Upper lobe of left lung (tissue), 6 donors: ENCODE measurements around the gene TMEM97. TPM values are rescaled to one million over a fixed set of nuclear protein-coding genes. Genes with fewer than 3 reads are reported as not detected.

Source experiments
- ATAC-seq, 2 donors: fragments of 200-7000 bp; cut with Tn5 transposase; one replicate each; pipeline ENCODE4 v1.9.1; 2022; ENCODE audit warnings: mild to moderate bottlenecking in 2 of 2, moderate library complexity in 2 of 2; ENCODE audit not compliant: low FRiP score in 2 of 2
- DNase-seq, 2 donors: peaks; one replicate each; pipeline ENCODE4 v3.0.0-alpha.2; 2019 to 2020
- H3K27ac ChIP-seq, 4 donors: fragments of 200-600 bp; sonication (generic); one replicate each; pipeline ENCODE4 v1.5.1; 2016 to 2019
- H3K27me3 ChIP-seq, 4 donors: fragments of 200-600 bp; sonication (generic); one replicate each; pipeline ENCODE4 v1.5.1; 2017 to 2019
- H3K36me3 ChIP-seq, 4 donors: fragments of 200-600 bp; sonication (generic); one replicate each; pipeline ENCODE4 v1.5.1; 2016 to 2019
- H3K4me1 ChIP-seq, 4 donors: fragments of 200-600 bp; sonication (generic); one replicate each; pipeline ENCODE4 v1.5.1; 2018 to 2019
- H3K4me3 ChIP-seq, 4 donors: fragments of 200-600 bp; sonication (generic); one replicate each; pipeline ENCODE4 v1.5.1; 2017 to 2019; ENCODE audit warnings: mild to moderate bottlenecking in 2 of 4, moderate library complexity in 1 of 4
- H3K9me3 ChIP-seq, 4 donors: fragments of 200-600 bp; sonication (generic); one replicate each; pipeline ENCODE4 v1.5.1; 2018 to 2019
- CTCF ChIP-seq, 6 experiments: fragments of 450-650 bp in 4 of 6; fragments of 200-600 bp in 2 of 6; sonication (generic) in 2 of 6; IDR thresholded peaks; one replicate each; pipeline ENCODE4 v1.5.1; 2016 to 2019; ENCODE audit warnings: antibody characterized with exemption in 6 of 6
- EP300 ChIP-seq, 4 donors: sonication (generic); formaldehyde crosslinking; IDR thresholded peaks; one replicate each; pipeline ENCODE4 v1.5.1; 2017; ENCODE audit warnings: antibody characterized with exemption in 4 of 4, control low read depth in 2 of 4
- POLR2A ChIP-seq, 4 donors: fragments of 450-650 bp; IDR thresholded peaks; one replicate each; pipeline ENCODE4 v1.5.1; 2016 to 2017; ENCODE audit warnings: antibody characterized with exemption in 4 of 4, mild to moderate bottlenecking in 2 of 4
- POLR2AphosphoS5 ChIP-seq, 2 donors: sonication (generic); formaldehyde crosslinking; IDR thresholded peaks; one replicate each; pipeline ENCODE4 v1.5.1; 2017; ENCODE audit warnings: antibody characterized with exemption in 2 of 2
- WGBS, 2 donors: methylation state at CpG; one replicate each; pipeline ENCODE4 v1.1.5; 2017 to 2018; 5-methylcytosine and 5-hydroxymethylcytosine counted together
- total RNA-seq, 6 donors: library from RNA; depleted of rRNA in 4 of 6; stranded (reverse); fragments of >200 nt in 4 of 6; gene quantifications; one replicate each; pipeline versions ENCODE4 v1.1.0 to v1.2.1, GENCODE V29; 2016 to 2021
- donor health status: DM: no; HTN: no; CAD: no; lungs with moderate emphysema.
- donor health status: DM: no; HTN: yes; CAD: no; lungs with severe emphysema.

TMEM97 gene
- total RNA-seq, 6 donors from 2014 or later: 19.8 to 47.9 (median 37.6) TPM

GRCh38 chr17:28344435-28344901, 25.5 kb downstream of the TMEM97 start:
- DNase-seq (peak in 1 of 2 donors; percentile 62), ATAC-seq (no peak)
- no peaks in the 10 kb centered on the region for H3K27me3 ChIP-seq
- H3K4me3 ChIP-seq: no peak overlapping the region
- 95 to 100% methylated on average over 7 to 19 of the region's 19 CpGs for WGBS, 2 donors
- H3K27ac ChIP-seq: no peak overlapping the region
- H3K4me1 ChIP-seq: peaks cover 11 to 19% (median 13%) of the 10 kb centered on the region in 4 donors
- H3K9me3 ChIP-seq: no peaks in the 10 kb centered on the region
- no peak for TF ChIP-seq CTCF (IDR thresholded peaks at IDR 0.05)
- TF ChIP-seq EP300 (IDR thresholded peaks at IDR 0.05): no peak
- no peak for TF ChIP-seq POLR2AphosphoS5 (IDR thresholded peaks at IDR 0.05)
- TF ChIP-seq POLR2A (IDR thresholded peaks at IDR 0.05): no peak
- H3K36me3 ChIP-seq: peaks cover 54 to 100% (median 88%) of the 10 kb centered on the region in 4 donors

- Histone ChIP-seq H3K27me3 (no peaks in the 10 kb centered on the region), H3K4me3 (no peak overlapping the region), H3K4me1 (peaks cover 8 to 15% (median 11%) of the 10 kb centered on the region in 4 donors), H3K36me3 (peaks cover 49 to 100% (median 86%) of the 10 kb centered on the region in 4 donors), H3K27ac (peak overlapping the region; percentile 10 to 57 (median 38)), H3K9me3 (no peaks in the 10 kb centered on the region)
- no peak for DNase-seq
- ATAC-seq: peak in 1 of 2 donors; percentile 6
- 55 to 69% methylated on average over 13 of the region's 13 CpGs for WGBS, 2 donors
- TF ChIP-seq POLR2AphosphoS5 (IDR thresholded peaks at IDR 0.05): no peak
- TF ChIP-seq CTCF (IDR thresholded peaks at IDR 0.05): no peak
Observed at GRCh38 chr17:28345419-28346198, 26.6 kb downstream of the TMEM97 start.

- Histone ChIP-seq H3K9me3 (no peaks in the 10 kb centered on the region), H3K4me1 (peaks cover 8 to 13% (median 11%) of the 10 kb centered on the region in 4 donors), H3K27me3 (no peaks in the 10 kb centered on the region), H3K27ac (peak overlapping the region in 2 of 4 donors; percentile 20 to 43), H3K36me3 (peaks cover 52 to 100% (median 86%) of the 10 kb centered on the region in 4 donors), H3K4me3 (no peak overlapping the region)
- ATAC-seq (no peak), DNase-seq (no peak)
- TF ChIP-seq POLR2A (IDR thresholded peaks at IDR 0.05) (no peak), POLR2AphosphoS5 (IDR thresholded peaks at IDR 0.05) (no peak), EP300 (IDR thresholded peaks at IDR 0.05) (no peak), CTCF (IDR thresholded peaks at IDR 0.05) (no peak)
- 80 to 81% methylated on average over 2 of the region's 2 CpGs for WGBS, 2 donors
Observed at GRCh38 chr17:28346199-28346580, 27.2 kb downstream of the TMEM97 start.

- TF ChIP-seq EP300 (IDR thresholded peaks at IDR 0.05) (no peak), POLR2A (IDR thresholded peaks at IDR 0.05) (no peak), POLR2AphosphoS5 (IDR thresholded peaks at IDR 0.05) (no peak), CTCF (IDR thresholded peaks at IDR 0.05) (peak in 2 of 6 experiments; percentile 11 to 32)
- Histone ChIP-seq H3K4me1 (peaks cover 8 to 13% (median 11%) of the 10 kb centered on the region in 4 donors), H3K27me3 (no peaks in the 10 kb centered on the region), H3K27ac (peak overlapping the region in 2 of 4 donors; percentile 20 to 43), H3K4me3 (no peak overlapping the region), H3K36me3 (peaks cover 53 to 100% (median 86%) of the 10 kb centered on the region in 4 donors), H3K9me3 (no peaks in the 10 kb centered on the region)
- no peak for ATAC-seq
- DNase-seq: no peak
- WGBS, 2 donors: 55 to 70% methylated on average over 7 of the region's 7 CpGs
Observed at GRCh38 chr17:28346746-28347246, 27.8 kb downstream of the TMEM97 start.
